Measurements from ENCODE around the gene USP10.

USP10 gene

DNA sequence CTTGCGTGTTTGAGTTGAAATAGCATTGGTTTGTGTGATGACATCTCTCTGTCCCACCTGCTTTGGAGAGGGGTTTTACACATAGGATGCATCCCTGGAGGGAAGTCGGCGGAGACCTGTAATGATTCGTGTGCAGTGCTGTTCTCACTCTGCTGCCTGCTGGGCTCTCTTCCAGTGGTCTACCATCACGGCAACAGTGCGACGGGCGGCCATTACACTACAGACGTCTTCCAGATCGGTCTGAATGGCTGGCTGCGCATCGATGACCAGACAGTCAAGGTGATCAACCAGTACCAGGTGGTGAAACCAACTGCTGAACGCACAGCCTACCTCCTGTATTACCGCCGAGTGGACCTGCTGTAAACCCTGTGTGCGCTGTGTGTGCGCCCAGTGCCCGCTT, 78.9 kb downstream of the USP10 start:
- peak overlapping the region; percentile 62 for H3K27ac ChIP-seq
- no peak for TF ChIP-seq ZFX (IDR thresholded peaks at IDR 0.05)
- TF ChIP-seq, protein P1, sequence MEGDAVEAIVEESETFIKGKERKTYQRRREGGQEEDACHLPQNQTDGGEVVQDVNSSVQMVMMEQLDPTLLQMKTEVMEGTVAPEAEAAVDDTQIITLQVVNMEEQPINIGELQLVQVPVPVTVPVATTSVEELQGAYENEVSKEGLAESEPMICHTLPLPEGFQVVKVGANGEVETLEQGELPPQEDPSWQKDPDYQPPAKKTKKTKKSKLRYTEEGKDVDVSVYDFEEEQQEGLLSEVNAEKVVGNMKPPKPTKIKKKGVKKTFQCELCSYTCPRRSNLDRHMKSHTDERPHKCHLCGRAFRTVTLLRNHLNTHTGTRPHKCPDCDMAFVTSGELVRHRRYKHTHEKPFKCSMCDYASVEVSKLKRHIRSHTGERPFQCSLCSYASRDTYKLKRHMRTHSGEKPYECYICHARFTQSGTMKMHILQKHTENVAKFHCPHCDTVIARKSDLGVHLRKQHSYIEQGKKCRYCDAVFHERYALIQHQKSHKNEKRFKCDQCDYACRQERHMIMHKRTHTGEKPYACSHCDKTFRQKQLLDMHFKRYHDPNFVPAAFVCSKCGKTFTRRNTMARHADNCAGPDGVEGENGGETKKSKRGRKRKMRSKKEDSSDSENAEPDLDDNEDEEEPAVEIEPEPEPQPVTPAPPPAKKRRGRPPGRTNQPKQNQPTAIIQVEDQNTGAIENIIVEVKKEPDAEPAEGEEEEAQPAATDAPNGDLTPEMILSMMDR (conservative IDR thresholded peaks at IDR 0.05) = no peak

DNA sequence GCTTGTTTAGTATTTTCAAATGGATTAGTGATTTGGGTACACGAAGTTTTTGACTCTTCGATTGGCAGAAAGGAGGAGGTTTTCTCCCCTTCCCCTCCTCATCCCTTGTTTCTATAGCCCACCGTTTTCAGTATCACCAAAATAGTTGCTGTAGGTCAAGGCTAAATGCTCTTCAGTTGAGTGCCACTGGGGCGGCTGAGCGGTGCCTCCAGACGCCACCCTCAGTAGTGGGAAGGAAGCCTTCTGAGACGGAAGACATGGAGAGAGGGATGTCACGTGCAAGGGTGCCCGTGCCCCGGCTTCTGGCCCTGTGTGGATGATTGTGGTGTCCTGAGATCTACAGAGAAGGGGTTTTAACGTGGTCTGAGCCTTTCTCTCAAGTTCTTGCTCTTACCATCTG, 80.3 kb downstream of the USP10 start:
- TF ChIP-seq, protein P1 (conservative IDR thresholded peaks at IDR 0.05) = no peak
- TF ChIP-seq ZFX (IDR thresholded peaks at IDR 0.05) = no peak
- peak overlapping the region; percentile 69 for H3K27ac ChIP-seq

DNA sequence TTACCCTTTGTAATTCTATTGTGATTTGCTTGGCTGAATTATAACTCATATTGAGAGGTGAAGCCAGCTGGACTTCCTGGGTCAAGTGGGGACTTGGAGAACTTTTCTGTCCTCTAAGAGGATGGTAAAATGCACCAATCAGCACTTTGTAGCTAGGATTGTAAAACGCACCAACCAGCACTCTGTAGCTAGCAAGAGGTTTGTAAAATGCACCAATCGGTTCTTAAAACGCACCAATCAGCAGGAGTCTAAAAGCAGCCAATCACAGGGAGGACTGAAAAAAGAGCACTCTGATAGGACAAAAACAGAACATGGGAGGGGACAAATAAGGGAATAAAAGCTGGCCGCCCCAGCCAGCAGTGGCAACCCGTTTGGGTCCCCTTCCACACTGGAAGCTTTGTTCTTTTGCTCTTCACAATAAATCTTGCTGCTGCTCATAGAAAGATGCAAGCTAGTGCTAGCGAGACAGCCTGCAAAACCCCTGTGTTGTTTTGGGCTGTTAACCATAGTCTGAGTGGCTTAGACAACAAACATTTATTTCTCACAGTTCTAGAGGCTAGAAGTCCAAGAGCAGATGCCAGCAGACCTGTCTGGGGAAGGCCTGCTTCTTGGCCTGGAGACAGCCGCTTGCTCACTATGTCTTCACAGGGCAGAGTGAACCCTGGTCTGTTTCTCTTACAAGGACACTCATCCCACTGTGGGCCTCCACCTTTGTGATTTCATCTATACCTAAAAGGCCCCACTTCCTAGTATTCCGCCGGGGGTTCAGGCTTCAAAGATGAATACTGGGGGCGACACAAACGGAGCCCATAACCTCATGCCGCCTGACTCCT, 81.0 kb downstream of the USP10 start:
- TF ChIP-seq ZFX (IDR thresholded peaks at IDR 0.05) = no peak
- TF ChIP-seq, protein P1 (conservative IDR thresholded peaks at IDR 0.05) = no peak
- peak overlapping the region; percentile 69 for H3K27ac ChIP-seq

DNA sequence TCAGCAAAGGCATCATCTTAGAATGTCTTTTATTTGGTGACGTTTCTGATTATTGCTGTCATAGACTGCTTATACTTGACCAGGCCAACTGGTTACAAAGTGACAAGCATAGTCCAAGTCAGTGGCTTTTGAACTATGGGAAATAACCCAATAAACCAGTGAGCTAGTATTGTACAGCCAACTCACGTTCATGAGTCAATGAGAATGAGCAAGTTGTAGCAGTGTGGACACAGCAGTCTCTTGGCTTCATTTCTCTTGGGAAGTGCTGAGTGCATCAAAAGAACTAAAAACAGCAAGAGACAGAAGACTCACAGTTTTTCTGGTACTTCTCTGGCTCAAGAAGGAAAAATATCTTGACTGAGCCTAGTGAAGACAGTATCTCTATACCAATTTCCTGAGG, 83.0 kb downstream of the USP10 start:
- H3K27ac ChIP-seq = no peak overlapping the region
- TF ChIP-seq, protein P1 (conservative IDR thresholded peaks at IDR 0.05) = no peak
- TF ChIP-seq ZFX (IDR thresholded peaks at IDR 0.05) = no peak

DNA sequence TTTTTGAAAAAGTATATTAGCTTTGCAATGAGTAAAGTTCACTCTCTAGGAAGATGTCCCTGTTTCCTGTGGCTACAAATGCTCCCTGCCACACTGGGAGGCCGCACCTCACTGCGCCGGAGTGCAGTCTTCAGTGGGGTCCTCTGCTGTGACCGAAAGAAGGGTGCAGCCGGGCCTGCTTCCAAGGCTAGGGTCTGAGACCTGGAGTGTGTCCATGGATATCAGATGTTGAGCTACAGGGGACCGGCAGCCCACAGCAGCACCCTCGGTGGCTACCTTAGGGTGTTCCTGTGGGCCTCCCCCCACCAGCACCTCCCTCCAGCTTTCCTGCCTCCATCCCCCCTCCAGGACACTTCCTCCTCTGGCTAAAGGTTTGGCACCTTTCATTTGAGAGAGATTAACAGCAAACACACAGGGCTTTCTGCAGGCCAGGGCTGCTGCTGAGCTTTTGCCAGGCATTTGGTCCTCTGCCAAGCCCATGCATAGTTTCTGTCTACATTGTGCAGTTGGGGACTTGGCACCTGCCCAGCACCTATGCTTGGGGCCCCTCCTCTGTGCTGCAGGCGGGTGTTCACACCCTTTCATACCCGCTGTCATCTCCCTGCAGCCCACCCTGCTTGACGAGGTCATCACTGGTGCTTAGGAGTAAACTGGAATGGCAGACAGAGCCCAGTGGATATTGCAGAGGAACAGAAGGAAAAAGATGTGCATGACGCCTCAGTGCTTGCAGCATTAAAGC, 86.2 kb downstream of the USP10 start:
- no peak overlapping the region; the same call in 1 of the 2 replicates for H3K27ac ChIP-seq
- no peak for TF ChIP-seq ZFX (IDR thresholded peaks at IDR 0.05)
- TF ChIP-seq, protein P1 (conservative IDR thresholded peaks at IDR 0.05) = no peak

DNA sequence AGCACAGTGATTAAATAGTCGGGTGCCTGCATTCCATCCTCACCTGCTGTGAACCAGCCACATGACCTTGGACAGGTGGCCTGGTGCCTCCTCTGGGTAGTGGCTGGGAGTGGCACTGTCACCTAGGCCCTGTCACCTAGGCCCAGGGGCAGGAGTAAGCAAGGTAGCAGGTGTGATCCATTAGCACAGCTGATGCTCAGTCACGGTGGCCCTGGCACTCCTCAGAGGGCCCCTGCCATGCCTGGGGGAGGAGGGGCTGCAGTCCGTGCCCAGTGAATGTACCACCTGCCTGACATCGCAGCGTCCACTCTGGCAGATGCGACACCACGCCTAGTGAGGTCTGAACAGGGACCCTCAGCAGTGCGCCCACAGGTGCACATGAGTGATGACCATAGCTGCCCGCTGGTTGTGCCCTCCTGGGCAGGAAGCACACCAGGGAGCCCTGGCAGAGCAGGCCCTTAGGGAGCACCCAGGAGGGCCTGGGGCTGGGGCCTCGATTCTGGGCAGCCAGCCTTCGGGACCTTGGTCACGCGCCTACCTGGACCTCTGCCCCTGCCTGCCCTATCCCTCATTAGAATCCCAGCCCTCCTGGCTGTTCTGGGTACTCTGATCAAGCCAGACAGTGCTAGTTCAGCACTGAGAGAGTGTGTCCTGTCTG, 86.9 kb downstream of the USP10 start:
- no peak for TF ChIP-seq ZFX (IDR thresholded peaks at IDR 0.05)
- TF ChIP-seq, protein P1 (conservative IDR thresholded peaks at IDR 0.05) = no peak
- H3K27ac ChIP-seq = no peak overlapping the region

DNA sequence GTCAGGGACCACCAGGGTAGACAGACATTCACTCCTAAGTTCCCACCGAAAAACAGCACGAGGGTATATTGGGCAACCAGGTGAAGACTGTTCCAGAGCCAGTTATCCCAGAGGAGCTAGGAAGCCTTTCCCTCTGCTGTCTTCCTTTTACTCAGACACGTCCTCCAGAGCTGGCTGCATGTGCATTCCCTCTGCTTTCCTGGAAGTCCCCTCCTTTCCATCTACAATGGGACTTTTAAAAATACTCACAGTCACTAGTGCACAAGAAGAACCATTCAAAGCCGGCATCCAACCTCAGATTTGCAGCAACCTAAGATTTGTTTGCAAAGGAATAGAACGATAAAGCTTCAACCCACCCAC, 87.4 kb downstream of the USP10 start:
- no peak overlapping the region for H3K27ac ChIP-seq
- TF ChIP-seq, protein P1 (conservative IDR thresholded peaks at IDR 0.05) = no peak
- TF ChIP-seq ZFX (IDR thresholded peaks at IDR 0.05) = no peak

All from C4-2B (cell line).